Tibial nerve (tissue), 4 donors: ENCODE results near the gene MAPK14. TPM values are rescaled to one million over a fixed set of nuclear protein-coding genes. Genes with fewer than 3 reads are reported as not detected.

ENCODE experiments used
- DNase-seq, 2 donors: peaks; one replicate each; pipeline ENCODE4 v3.0.0-alpha.2; 2019; ENCODE audit warnings: low spot score in 2 of 2
- H3K27ac ChIP-seq, 4 donors: fragments of 200-600 bp; sonication (generic) in 3 of 4; one replicate each; pipeline ENCODE4 v1.5.1; 2017 to 2019; ENCODE audit warnings: mild to moderate bottlenecking in 1 of 4
- H3K27me3 ChIP-seq, 2 donors: fragments of 200-600 bp; sonication (generic) in 1 of 2; one replicate each; pipeline versions ENCODE4 v1.5.1 to v1.6.0; 2017 to 2019
- H3K36me3 ChIP-seq, 3 donors: fragments of 200-600 bp; sonication (generic); one replicate each; pipeline ENCODE4 v1.5.1; 2018 to 2019
- H3K4me1 ChIP-seq, 4 donors: fragments of 200-600 bp; sonication (generic) in 3 of 4; one replicate each; pipeline ENCODE4 v1.5.1; 2017 to 2019
- H3K4me3 ChIP-seq, 4 donors: fragments of 200-600 bp; sonication (generic) in 3 of 4; one replicate each; pipeline ENCODE4 v1.5.1; 2017 to 2019; ENCODE audit warnings: mild to moderate bottlenecking in 1 of 4, moderate library complexity in 1 of 4
- H3K9me3 ChIP-seq, 4 donors: fragments of 200-600 bp; sonication (generic) in 3 of 4; one replicate each; pipeline ENCODE4 v1.5.1; 2017 to 2019
- CTCF ChIP-seq, 5 experiments: fragments of 200-600 bp in 3 of 5; fragments of 450-650 bp in 2 of 5; sonication (generic) in 3 of 5; IDR thresholded peaks; one replicate each; pipeline ENCODE4 v1.5.1; 2016 to 2019; ENCODE audit warnings: antibody characterized with exemption in 5 of 5, mild to moderate bottlenecking in 3 of 5, moderate library complexity in 2 of 5
- EP300 ChIP-seq, 2 donors: sonication (generic); formaldehyde crosslinking; IDR thresholded peaks; one replicate each; pipeline ENCODE4 v1.6.1; 2017; ENCODE audit warnings: antibody characterized with exemption in 2 of 2, mild to moderate bottlenecking in 1 of 2
- POLR2A ChIP-seq, 2 donors: fragments of 450-650 bp; IDR thresholded peaks; one replicate each; pipeline ENCODE4 v1.6.1; 2017; ENCODE audit warnings: antibody characterized with exemption in 2 of 2, mild to moderate bottlenecking in 2 of 2, moderate library complexity in 2 of 2
- WGBS, 2 donors: methylation state at CpG; one replicate each; pipeline ENCODE4 v1.1.5; 2018; 5-methylcytosine and 5-hydroxymethylcytosine counted together
- total RNA-seq, 4 donors: library from RNA; depleted of rRNA; stranded (reverse); fragments of >200 nt; gene quantifications; one replicate each; pipeline ENCODE4 v1.1.0, GENCODE V29; 2016

The MAPK14 gene
- total RNA-seq, 4 donors from 2014 or later = 73.5 to 88.1 (median 83.2) TPM

- Histone ChIP-seq H3K4me3 (no peak within 1 kb of the TSS), H3K9me3 (no peaks in the 10 kb centered on the region), H3K4me1 (peaks cover 0 to 9% (median under 1%) of the 10 kb centered on the region in 4 donors), H3K36me3 (no peaks in the 10 kb centered on the region), H3K27me3 (peaks cover 0 to 15% of the 10 kb centered on the region in 2 donors), H3K27ac (no peak within 1 kb of the TSS)
- 17 to 24% methylated on average over 37 to 39 of the region's 44 CpGs for WGBS, 2 donors
- TF ChIP-seq POLR2A (IDR thresholded peaks at IDR 0.05) = no peak
- TF ChIP-seq CTCF (IDR thresholded peaks at IDR 0.05) = no peak
- no peak for TF ChIP-seq EP300 (IDR thresholded peaks at IDR 0.05)
- DNase-seq = no peak
These were observed 3.4 kb upstream of the MAPK14 start, which contains the start of gene SLC26A8 for GRCh38 chr6:36023996-36024795. TSS of gene SLC26A8 (minus strand) at chr6:36024641. CDS start at chr6:36019707, 4,934 bp downstream.

GRCh38 chr6:36025260-36025931 is 2.2 kb upstream of the MAPK14 start:
- TF ChIP-seq EP300 (IDR thresholded peaks at IDR 0.05) (no peak), POLR2A (IDR thresholded peaks at IDR 0.05) (no peak)
- H3K4me1 ChIP-seq = peaks cover 6 to 20% (median 11%) of the 10 kb centered on the region in 4 donors
- no peak overlapping the region for H3K4me3 ChIP-seq
- peaks cover 0 to 15% of the 10 kb centered on the region in 2 donors for H3K27me3 ChIP-seq
- H3K36me3 ChIP-seq = no peaks in the 10 kb centered on the region
- H3K27ac ChIP-seq = no peak overlapping the region
- no peak for DNase-seq
- H3K9me3 ChIP-seq = no peaks in the 10 kb centered on the region
- WGBS, 2 donors = 81 to 93% methylated on average over 1 of the region's 1 CpG

GRCh38 chr6:36025932-36026327 is 1.7 kb upstream of the MAPK14 start:
- no peak overlapping the region for H3K27ac ChIP-seq
- no peak for TF ChIP-seq POLR2A (IDR thresholded peaks at IDR 0.05)
- no peak for TF ChIP-seq EP300 (IDR thresholded peaks at IDR 0.05)
- TF ChIP-seq CTCF (IDR thresholded peaks at IDR 0.05) = no peak

GRCh38 chr6:36028088-36028876 is 674 bp downstream of the MAPK14 start:
- H3K36me3 ChIP-seq = no peaks in the 10 kb centered on the region
- peaks cover 6 to 49% (median 29%) of the 10 kb centered on the region in 4 donors for H3K4me1 ChIP-seq
- H3K27ac ChIP-seq = peak overlapping the region; percentile 75 to 96 (median 90)
- no peaks in the 10 kb centered on the region for H3K9me3 ChIP-seq
- peaks cover 0 to 15% of the 10 kb centered on the region in 2 donors for H3K27me3 ChIP-seq
- DNase-seq = no peak
- TF ChIP-seq CTCF (IDR thresholded peaks at IDR 0.05) (no peak), EP300 (IDR thresholded peaks at IDR 0.05) (peak in 1 of 2 donors; percentile 14)
- peak overlapping the region; percentile 76 to 100 (median 86) for H3K4me3 ChIP-seq
- 0 to 1% methylated on average over 16 to 28 of the region's 44 CpGs for WGBS, 2 donors

More at GRCh38 chr6:36025932-36026327, 1.7 kb upstream of the MAPK14 start:
- peaks cover 6 to 26% (median 16%) of the 10 kb centered on the region in 4 donors for H3K4me1 ChIP-seq
- no peak overlapping the region for H3K4me3 ChIP-seq
- H3K9me3 ChIP-seq = no peaks in the 10 kb centered on the region
- DNase-seq = no peak
- WGBS, 2 donors = 42 to 51% methylated on average over 5 of the region's 5 CpGs
- H3K36me3 ChIP-seq = no peaks in the 10 kb centered on the region
- H3K27me3 ChIP-seq = peaks cover 0 to 15% of the 10 kb centered on the region in 2 donors

- 0% methylated on average over 13 of the region's 13 CpGs for WGBS, 2 donors
- H3K4me3 ChIP-seq = peak overlapping the region; percentile 76 to 100 (median 86)
- H3K36me3 ChIP-seq = no peaks in the 10 kb centered on the region
- H3K4me1 ChIP-seq = peaks cover 6 to 55% (median 32%) of the 10 kb centered on the region in 4 donors
- TF ChIP-seq CTCF (IDR thresholded peaks at IDR 0.05) (no peak), POLR2A (IDR thresholded peaks at IDR 0.05) (peak in 1 of 2 donors; percentile 16), EP300 (IDR thresholded peaks at IDR 0.05) (peak in 1 of 2 donors; percentile 59)
- H3K9me3 ChIP-seq = no peaks in the 10 kb centered on the region
- H3K27me3 ChIP-seq = peaks cover 0 to 10% of the 10 kb centered on the region in 2 donors
- DNase-seq = peak; percentile 51 to 68
- peak overlapping the region; percentile 75 to 96 (median 90) for H3K27ac ChIP-seq
These were observed 1.3 kb downstream of the MAPK14 start for GRCh38 chr6:36028877-36029324.
